Fibroblast of mammary gland (primary cell): ENCODE results near the gene DARS1.
A peak's percentile ranks its signal among the peaks of the same experiment; 100 is the strongest.

ENCODE experiments used
- DNase-seq: peaks from one replicate; pipeline ENCODE4 v3.0.0-alpha.2; 2010; ENCODE audit warnings: low read depth
- H3K4me3 ChIP-seq: 2 replicates; pipeline ENCODE4 v1.5.1; 2011; ENCODE audit warnings: low read depth, mild to moderate bottlenecking, low read length, moderate library complexity; ENCODE audit not compliant: control insufficient read depth
- CTCF ChIP-seq: conservative IDR thresholded peaks from 2 replicates; pipeline ENCODE4 v1.5.1; 2011; ENCODE audit warnings: low read depth, low read length, inconsistent platforms; ENCODE audit not compliant: control insufficient read depth, insufficient read depth

DARS1 gene

DNA sequence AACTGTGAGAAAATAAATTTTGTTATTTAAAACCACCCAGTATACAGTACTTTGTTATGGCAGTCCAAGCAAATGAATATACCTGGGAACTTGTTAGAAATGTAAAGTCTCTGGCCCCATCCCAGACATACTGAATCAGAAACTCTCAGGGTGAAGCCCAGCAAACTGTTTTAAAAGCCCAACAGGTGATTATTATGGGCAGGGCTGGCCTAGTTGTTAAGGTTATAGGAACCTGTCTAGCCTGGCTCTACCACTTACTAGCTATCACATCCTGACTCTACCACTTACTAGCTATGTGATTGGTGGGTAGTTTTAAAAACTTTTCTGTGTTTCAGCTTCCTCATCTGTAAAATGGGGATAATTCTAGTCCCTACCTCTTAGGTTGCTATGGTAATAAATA lies 8.0 kb upstream of the DARS1 start:
- no peak for TF ChIP-seq CTCF
- no peak overlapping the region for H3K4me3 ChIP-seq
- no peak for DNase-seq

GRCh38 chr2:135991861-135992260 lies 6.4 kb upstream of the DARS1 start:
- TF ChIP-seq CTCF: no peak
- H3K4me3 ChIP-seq: no peak overlapping the region
- no peak for DNase-seq

DNA sequence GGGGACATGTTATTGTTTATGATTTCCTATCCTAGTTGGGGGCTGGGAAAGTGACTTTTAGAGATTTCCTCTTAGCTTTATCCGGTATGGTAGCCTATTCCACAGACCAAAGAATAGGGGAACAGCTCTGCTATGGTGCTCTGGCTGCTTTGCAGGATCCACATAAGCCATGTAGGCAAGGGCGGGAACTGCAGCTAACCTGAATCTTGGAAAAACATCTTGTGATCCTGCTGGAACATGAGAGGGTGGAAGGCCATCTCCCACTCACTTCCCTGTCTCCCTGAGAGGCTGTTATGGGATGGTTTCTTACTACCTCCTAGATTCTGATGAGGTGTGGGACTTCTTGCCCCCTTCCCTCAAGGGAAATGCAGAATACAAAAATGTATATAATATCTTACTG lies 2.0 kb upstream of the DARS1 start:
- no peak overlapping the region for H3K4me3 ChIP-seq
- TF ChIP-seq CTCF: no peak
- DNase-seq: no peak

DNA sequence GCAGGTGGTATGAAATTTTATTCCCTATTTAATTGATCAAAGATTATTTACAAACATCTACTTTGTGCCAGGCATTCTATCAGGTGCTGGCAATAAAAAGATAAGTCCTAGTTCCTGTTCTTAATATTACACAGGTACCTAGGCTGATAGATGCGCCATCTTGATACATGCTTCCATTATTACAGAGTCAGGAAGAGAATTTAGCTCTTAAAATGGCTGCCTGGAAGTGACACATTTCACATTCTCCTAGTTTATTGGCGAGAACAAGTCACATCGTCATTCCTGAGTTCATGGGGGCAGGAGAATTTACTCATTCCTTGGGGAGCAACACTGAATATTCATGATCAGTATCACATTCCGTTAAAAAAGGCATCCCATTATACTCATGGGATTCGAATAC lies 1.1 kb upstream of the DARS1 start:
- no peak overlapping the region for H3K4me3 ChIP-seq
- DNase-seq: no peak
- TF ChIP-seq CTCF: no peak

GRCh38 chr2:135985826-135986393 lies 484 bp upstream of the DARS1 start:
- peak overlapping the region; percentile 94 for H3K4me3 ChIP-seq
- no peak for DNase-seq
- TF ChIP-seq CTCF: no peak

DNA sequence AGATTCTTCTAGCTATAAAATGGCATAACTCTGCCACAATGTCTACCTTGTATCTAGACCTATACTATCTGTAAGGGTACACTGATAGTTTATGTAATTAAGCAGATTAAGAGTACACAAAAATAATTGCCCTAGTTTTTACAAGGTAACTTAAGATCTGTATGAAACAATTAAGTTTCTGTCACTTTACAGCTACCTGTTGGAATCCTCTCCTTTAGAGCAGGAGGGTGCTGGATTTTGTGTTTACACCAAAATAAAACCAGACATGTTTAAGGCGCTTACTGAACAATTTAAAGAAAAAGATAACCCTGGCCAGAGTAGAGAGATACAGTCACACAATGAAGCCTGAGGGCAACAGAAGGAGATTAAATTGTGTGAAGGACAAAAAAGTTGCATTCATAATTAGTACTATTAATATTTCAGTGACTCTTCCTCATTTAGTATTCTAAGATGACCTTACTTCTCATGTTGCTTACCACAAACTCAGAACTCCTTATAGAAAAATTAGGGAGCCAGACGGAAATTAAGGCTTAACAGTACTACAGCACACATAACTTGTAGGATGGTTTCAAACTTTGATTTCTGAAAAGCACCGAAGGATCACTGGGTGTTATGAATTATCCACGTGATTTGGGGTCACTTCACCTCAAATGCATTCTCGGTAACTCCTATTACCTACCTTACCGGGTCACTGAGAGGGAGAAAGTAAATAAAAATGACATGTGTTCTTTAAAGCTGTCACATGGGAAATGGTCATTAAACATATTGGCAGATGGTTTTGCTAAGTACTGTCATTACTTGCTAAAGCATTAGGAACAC lies 1.0 kb downstream of the DARS1 start:
- TF ChIP-seq CTCF: no peak
- DNase-seq: no peak
- peak overlapping the region; percentile 94 for H3K4me3 ChIP-seq
